Measurements from ENCODE around the gene SULF2.

DNA sequence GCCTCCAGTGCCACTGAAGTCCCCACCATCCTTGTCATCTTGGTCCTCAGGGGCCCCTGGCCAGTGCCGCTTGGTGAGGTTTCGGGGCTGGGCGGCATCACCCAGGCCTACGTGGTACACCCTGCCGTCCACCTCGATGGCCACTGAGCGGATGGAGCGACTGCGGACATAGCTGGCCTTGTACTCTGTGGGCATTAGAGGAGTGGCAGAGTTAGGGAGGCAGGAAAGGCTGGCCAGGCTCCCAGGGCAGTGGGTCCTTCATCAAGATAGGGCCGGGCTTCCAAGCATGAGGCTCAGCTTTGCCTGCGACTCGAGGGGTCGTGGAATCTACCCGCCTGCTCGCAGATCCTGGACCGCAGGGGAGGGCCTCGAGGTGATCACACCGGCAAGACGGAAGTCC lies 119.0 kb downstream of the SULF2 start:
- TF ChIP-seq, protein P1, sequence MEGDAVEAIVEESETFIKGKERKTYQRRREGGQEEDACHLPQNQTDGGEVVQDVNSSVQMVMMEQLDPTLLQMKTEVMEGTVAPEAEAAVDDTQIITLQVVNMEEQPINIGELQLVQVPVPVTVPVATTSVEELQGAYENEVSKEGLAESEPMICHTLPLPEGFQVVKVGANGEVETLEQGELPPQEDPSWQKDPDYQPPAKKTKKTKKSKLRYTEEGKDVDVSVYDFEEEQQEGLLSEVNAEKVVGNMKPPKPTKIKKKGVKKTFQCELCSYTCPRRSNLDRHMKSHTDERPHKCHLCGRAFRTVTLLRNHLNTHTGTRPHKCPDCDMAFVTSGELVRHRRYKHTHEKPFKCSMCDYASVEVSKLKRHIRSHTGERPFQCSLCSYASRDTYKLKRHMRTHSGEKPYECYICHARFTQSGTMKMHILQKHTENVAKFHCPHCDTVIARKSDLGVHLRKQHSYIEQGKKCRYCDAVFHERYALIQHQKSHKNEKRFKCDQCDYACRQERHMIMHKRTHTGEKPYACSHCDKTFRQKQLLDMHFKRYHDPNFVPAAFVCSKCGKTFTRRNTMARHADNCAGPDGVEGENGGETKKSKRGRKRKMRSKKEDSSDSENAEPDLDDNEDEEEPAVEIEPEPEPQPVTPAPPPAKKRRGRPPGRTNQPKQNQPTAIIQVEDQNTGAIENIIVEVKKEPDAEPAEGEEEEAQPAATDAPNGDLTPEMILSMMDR (IDR thresholded peaks at IDR 0.05), result no peak
- TF ChIP-seq EZH2 (IDR thresholded peaks at IDR 0.05; ENCODE audit: borderline replicate concordance, insufficient read depth, low read depth, low read length, poor library complexity, severe bottlenecking), result no peak
